ENCODE measurements around the gene KCNIP4. TPM values are rescaled to one million over a fixed set of nuclear protein-coding genes. Genes with fewer than 3 reads are reported as not detected.

The KCNIP4 gene
- total RNA-seq, 1 donor from 2014 or later: 0.59 TPM

GRCh38 chr4:21962691-21963090, 14.1 kb upstream of the KCNIP4 start:
- TF ChIP-seq, protein P1, sequence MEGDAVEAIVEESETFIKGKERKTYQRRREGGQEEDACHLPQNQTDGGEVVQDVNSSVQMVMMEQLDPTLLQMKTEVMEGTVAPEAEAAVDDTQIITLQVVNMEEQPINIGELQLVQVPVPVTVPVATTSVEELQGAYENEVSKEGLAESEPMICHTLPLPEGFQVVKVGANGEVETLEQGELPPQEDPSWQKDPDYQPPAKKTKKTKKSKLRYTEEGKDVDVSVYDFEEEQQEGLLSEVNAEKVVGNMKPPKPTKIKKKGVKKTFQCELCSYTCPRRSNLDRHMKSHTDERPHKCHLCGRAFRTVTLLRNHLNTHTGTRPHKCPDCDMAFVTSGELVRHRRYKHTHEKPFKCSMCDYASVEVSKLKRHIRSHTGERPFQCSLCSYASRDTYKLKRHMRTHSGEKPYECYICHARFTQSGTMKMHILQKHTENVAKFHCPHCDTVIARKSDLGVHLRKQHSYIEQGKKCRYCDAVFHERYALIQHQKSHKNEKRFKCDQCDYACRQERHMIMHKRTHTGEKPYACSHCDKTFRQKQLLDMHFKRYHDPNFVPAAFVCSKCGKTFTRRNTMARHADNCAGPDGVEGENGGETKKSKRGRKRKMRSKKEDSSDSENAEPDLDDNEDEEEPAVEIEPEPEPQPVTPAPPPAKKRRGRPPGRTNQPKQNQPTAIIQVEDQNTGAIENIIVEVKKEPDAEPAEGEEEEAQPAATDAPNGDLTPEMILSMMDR (IDR thresholded peaks at IDR 0.05; ENCODE audit: insufficient read depth, low read depth, low read length): no peak
- TF ChIP-seq EZH2 (IDR thresholded peaks at IDR 0.05; ENCODE audit: insufficient read depth, low read length): no peak
- H3K27ac ChIP-seq (ENCODE audit: low read depth, low read length): no peak overlapping the region
- H3K4me1 Mint-ChIP-seq (ENCODE audit: low read depth, unreplicated experiment): no peaks in the 10 kb centered on the region
- H3K9ac ChIP-seq (ENCODE audit: low read length): no peak overlapping the region
- H3K27ac Mint-ChIP-seq (ENCODE audit: unreplicated experiment): no peak overlapping the region
- H4K20me1 ChIP-seq (ENCODE audit: insufficient read depth, low read length): no peaks in the 10 kb centered on the region
- no peak overlapping the region for H3K4me3 Mint-ChIP-seq (ENCODE audit: unreplicated experiment)
- DNase-seq (ENCODE audit: low read depth) (no peak), FAIRE-seq (no peak)
- no peaks in the 10 kb centered on the region for H3K27me3 Mint-ChIP-seq (ENCODE audit: low read depth, unreplicated experiment)
- H3K27me3 ChIP-seq (ENCODE audit: insufficient read depth, low read length): no peaks in the 10 kb centered on the region
- H3K4me1 ChIP-seq (ENCODE audit: insufficient read depth, low read length): no peaks in the 10 kb centered on the region
- no peak overlapping the region for H3K4me2 ChIP-seq (ENCODE audit: low read length)
- no peaks in the 10 kb centered on the region for H3K9me3 ChIP-seq (ENCODE audit: insufficient read depth, low read depth, low read length)
- H3K79me2 ChIP-seq (ENCODE audit: insufficient read depth, low read length): no peaks in the 10 kb centered on the region
- H3K9me3 Mint-ChIP-seq (ENCODE audit: unreplicated experiment): no peaks in the 10 kb centered on the region
- no peak overlapping the region for H3K4me3 ChIP-seq (ENCODE audit: insufficient read depth, low read depth, low read length)
- H3K36me3 Mint-ChIP-seq (ENCODE audit: low read depth, unreplicated experiment): no peaks in the 10 kb centered on the region
- H2AFZ ChIP-seq (ENCODE audit: low read depth, low read length): no peak overlapping the region
- no peaks in the 10 kb centered on the region for H3K36me3 ChIP-seq (ENCODE audit: insufficient read depth, low read length)

- H3K4me3 ChIP-seq (ENCODE audit: insufficient read depth, low read depth, low read length): no peak overlapping the region
- no peak overlapping the region for H3K27ac ChIP-seq (ENCODE audit: low read depth, low read length)
- no peaks in the 10 kb centered on the region for H3K36me3 ChIP-seq (ENCODE audit: insufficient read depth, low read length)
- no peaks in the 10 kb centered on the region for H4K20me1 ChIP-seq (ENCODE audit: insufficient read depth, low read length)
- no peaks in the 10 kb centered on the region for H3K36me3 Mint-ChIP-seq (ENCODE audit: low read depth, unreplicated experiment)
- TF ChIP-seq, protein P1 (IDR thresholded peaks at IDR 0.05; ENCODE audit: insufficient read depth, low read depth, low read length): no peak
- TF ChIP-seq EZH2 (IDR thresholded peaks at IDR 0.05; ENCODE audit: insufficient read depth, low read length): no peak
- no peak overlapping the region for H3K9ac ChIP-seq (ENCODE audit: low read length)
- H3K27me3 ChIP-seq (ENCODE audit: insufficient read depth, low read length): no peaks in the 10 kb centered on the region
- no peaks in the 10 kb centered on the region for H3K27me3 Mint-ChIP-seq (ENCODE audit: low read depth, unreplicated experiment)
- H3K4me3 Mint-ChIP-seq (ENCODE audit: unreplicated experiment): no peak overlapping the region
- H3K9me3 ChIP-seq (ENCODE audit: insufficient read depth, low read depth, low read length): no peaks in the 10 kb centered on the region
- FAIRE-seq (no peak), DNase-seq (ENCODE audit: low read depth) (no peak)
- H3K79me2 ChIP-seq (ENCODE audit: insufficient read depth, low read length): no peaks in the 10 kb centered on the region
- H3K27ac Mint-ChIP-seq (ENCODE audit: unreplicated experiment): no peak overlapping the region
- H3K4me1 ChIP-seq (ENCODE audit: insufficient read depth, low read length): no peaks in the 10 kb centered on the region
- no peaks in the 10 kb centered on the region for H3K9me3 Mint-ChIP-seq (ENCODE audit: unreplicated experiment)
- no peak overlapping the region for H2AFZ ChIP-seq (ENCODE audit: low read depth, low read length)
- H3K4me2 ChIP-seq (ENCODE audit: low read length): no peak overlapping the region
- no peaks in the 10 kb centered on the region for H3K4me1 Mint-ChIP-seq (ENCODE audit: low read depth, unreplicated experiment)
Measured at GRCh38 chr4:21960793-21961192, 12.2 kb upstream of the KCNIP4 start.

- Histone ChIP-seq H3K4me2 (ENCODE audit: low read length) (no peak overlapping the region), H3K36me3 (ENCODE audit: insufficient read depth, low read length) (no peaks in the 10 kb centered on the region), H3K9ac (ENCODE audit: low read length) (no peak overlapping the region), H3K9me3 (ENCODE audit: insufficient read depth, low read depth, low read length) (no peaks in the 10 kb centered on the region), H3K4me1 (ENCODE audit: insufficient read depth, low read length) (no peaks in the 10 kb centered on the region), H3K27me3 (ENCODE audit: insufficient read depth, low read length) (peaks cover 3% of the 10 kb centered on the region), H2AFZ (ENCODE audit: low read depth, low read length) (no peak overlapping the region), H3K27ac (ENCODE audit: low read depth, low read length) (no peak overlapping the region), H3K4me3 (ENCODE audit: insufficient read depth, low read depth, low read length) (no peak overlapping the region), H3K79me2 (ENCODE audit: insufficient read depth, low read length) (no peaks in the 10 kb centered on the region), H4K20me1 (ENCODE audit: insufficient read depth, low read length) (no peaks in the 10 kb centered on the region)
- no peak for DNase-seq (ENCODE audit: low read depth)
- Mint-ChIP-seq H3K27ac (ENCODE audit: unreplicated experiment) (no peak overlapping the region), H3K27me3 (ENCODE audit: low read depth, unreplicated experiment) (peaks cover 12% of the 10 kb centered on the region), H3K9me3 (ENCODE audit: unreplicated experiment) (peaks cover 3% of the 10 kb centered on the region), H3K4me3 (ENCODE audit: unreplicated experiment) (no peak overlapping the region), H3K4me1 (ENCODE audit: low read depth, unreplicated experiment) (no peaks in the 10 kb centered on the region), H3K36me3 (ENCODE audit: low read depth, unreplicated experiment) (no peaks in the 10 kb centered on the region)
- no peak for FAIRE-seq
- TF ChIP-seq, protein P1 (IDR thresholded peaks at IDR 0.05; ENCODE audit: insufficient read depth, low read depth, low read length): no peak
- TF ChIP-seq EZH2 (IDR thresholded peaks at IDR 0.05; ENCODE audit: insufficient read depth, low read length): no peak
Measured at GRCh38 chr4:21954916-21955315, 6.3 kb upstream of the KCNIP4 start.
